GM19397 (cell line): ENCODE data around the gene NOL8.

Source experiments
- ATAC-seq: cut with Tn5 transposase; IDR thresholded peaks from one replicate; pipeline ENCODE4 v1.9.1; 2021; ENCODE audit warnings: mild to moderate bottlenecking, moderate library complexity; ENCODE audit not compliant: unreplicated experiment

The NOL8 gene

GRCh38 chr9:92325269-92325990 is at the start of gene NOL8, which contains the start of gene CENPP:
NOL8 (minus strand) TSS chr9:92325350; CDS start chr9:92324161, 1,189 bp downstream.
CENPP (plus strand) TSS chr9:92325953.
- ATAC-seq = peak; percentile 90

GRCh38 chr9:92373167-92373566 is 48.0 kb upstream of the NOL8 start:
- ATAC-seq = no peak

DNA sequence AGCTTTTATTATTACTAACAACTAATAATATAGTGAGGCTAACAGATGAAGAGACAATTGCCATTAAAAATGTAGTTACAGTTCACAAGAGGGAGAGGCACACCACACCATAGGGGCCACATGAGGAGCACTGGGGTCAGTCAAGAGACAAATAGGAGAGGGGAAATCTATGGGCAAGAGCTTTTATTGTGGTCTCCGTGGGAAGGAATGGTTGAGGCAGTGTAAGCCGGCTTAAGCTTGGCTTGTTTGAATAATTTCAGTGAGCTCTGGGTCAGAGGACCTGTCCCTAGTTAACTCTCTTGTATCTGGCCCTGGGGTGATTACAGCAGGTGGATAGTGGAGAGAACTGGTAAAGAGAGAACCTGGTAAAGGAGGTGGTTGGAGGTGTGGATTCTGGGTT is 43.9 kb upstream of the NOL8 start:
- ATAC-seq = no peak

DNA sequence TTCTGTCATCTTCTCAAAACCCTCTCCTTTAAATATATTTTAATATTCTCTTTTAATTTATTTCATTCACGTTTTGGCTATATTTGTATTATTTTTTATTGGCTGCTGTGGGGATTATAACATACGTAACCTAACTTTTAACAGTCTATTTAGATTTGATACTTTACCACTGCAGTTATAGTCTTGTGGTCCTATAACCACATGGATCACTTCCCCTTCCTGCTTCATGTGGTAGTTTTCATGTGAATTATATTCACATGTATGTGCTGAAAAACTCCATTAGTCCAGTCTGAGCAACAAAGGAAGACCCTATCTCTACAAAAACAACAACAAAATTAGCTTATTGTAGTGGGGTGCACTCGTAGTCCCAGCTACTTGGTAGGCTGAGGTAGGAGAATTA is 34.9 kb upstream of the NOL8 start:
- no peak for ATAC-seq

DNA sequence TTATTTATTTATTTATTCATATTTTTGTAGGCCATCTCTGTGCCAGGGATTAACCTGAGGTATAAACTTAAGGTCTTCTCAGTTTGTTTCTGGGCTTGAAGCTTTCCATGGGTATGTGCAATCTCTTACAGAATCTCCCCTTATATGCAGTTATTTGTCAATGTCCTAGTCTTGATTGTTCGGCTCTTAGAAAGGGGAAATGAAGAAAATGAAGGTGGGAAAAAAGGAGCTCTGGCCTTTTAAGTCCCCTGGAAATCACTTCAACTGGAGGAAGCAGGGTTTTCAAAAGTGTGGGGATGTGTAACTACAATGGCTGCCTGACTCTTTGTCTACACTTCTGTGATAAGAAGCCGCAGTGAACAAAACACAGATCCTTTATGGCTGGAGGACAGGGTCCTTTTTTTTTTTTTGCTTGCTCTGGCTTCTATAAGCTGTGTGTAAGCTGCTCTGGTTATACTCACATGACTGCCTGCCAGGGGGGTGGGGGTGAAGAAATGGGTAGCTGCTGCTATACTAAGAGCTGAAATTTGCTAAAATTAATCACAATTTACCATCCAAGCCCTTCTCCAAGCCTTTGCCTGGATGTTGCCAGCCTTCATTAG is 34.3 kb upstream of the NOL8 start:
- no peak for ATAC-seq

DNA sequence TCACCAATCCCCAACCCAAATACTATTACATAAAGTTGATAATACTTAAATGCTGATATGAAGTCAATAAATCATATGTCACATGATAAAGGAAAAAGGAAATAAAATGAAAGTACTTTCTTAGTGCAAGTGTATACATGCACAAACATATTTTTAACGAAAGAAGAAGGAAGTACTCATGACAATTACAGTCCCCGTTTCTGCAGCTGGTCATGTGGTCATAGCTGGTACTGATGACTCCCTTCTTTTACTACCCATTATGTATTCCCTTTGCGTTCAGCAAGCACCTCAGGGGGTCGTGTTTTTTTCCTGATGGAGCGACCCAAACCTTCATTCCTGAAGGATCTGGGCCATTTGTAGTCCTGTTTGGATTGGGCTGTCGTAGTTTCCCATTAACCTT is 27.9 kb upstream of the NOL8 start:
- no peak for ATAC-seq

GRCh38 chr9:92350740-92351133 is 25.6 kb upstream of the NOL8 start:
- no peak for ATAC-seq

GRCh38 chr9:92349771-92350739 is 24.9 kb upstream of the NOL8 start:
- no peak for ATAC-seq

GRCh38 chr9:92345582-92345981 is 20.4 kb upstream of the NOL8 start:
- no peak for ATAC-seq

- no peak for ATAC-seq
Measured at GRCh38 chr9:92342825-92343488, 17.8 kb upstream of the NOL8 start.

GRCh38 chr9:92341578-92341977 is 16.4 kb upstream of the NOL8 start:
- ATAC-seq = no peak

DNA sequence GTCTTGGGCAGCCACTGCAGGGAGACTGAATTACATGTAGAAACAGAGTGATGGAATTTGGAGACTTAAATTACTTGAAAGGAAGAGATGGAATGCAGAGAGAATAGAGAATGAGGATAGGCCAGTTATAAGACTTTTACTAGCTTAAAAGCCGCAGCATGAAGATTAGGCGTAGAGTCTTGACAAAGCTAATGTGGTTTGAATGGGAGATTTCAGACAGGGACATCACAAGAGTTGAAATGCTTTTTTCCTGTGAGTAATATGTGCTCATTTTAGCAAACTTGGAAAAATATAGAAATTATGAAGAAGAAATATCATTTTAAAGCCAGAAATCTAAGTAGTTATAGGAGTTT is 8.1 kb upstream of the NOL8 start:
- ATAC-seq = no peak

DNA sequence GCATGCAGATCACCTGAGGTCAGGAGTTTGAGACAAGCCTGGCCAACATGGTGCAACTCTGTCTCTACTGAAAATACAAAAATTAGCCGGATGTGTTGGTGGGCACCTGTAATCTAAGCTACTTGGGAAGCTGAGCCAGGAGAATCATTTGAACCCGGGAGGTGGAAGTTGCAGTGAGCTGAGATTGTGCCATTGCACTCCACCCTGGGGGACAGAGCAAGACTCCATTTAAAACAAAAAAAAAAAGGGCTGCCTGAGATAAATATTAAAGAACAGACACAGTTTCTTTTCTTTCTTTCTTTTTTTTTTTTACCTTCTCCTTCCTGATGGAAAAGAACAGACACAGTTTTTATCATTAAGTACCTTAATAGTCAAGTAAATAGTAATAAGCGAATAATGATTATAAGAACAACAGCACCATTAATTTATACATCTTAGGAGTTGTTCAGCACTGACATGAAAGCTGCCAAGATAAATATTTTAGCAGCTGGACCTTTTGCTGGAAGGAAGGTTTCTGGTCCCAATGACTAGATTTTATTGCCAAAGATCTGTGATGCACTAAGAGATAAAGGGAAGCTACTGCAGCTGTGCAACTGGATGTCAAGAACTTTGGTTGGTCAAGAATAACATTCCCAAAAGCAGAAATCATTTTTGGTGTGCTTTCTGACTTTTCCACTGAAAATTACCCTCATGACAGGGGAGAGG is 7.6 kb upstream of the NOL8 start:
- no peak for ATAC-seq

- no peak for ATAC-seq
Measured at GRCh38 chr9:92328225-92328624, 3.1 kb upstream of the NOL8 start.

DNA sequence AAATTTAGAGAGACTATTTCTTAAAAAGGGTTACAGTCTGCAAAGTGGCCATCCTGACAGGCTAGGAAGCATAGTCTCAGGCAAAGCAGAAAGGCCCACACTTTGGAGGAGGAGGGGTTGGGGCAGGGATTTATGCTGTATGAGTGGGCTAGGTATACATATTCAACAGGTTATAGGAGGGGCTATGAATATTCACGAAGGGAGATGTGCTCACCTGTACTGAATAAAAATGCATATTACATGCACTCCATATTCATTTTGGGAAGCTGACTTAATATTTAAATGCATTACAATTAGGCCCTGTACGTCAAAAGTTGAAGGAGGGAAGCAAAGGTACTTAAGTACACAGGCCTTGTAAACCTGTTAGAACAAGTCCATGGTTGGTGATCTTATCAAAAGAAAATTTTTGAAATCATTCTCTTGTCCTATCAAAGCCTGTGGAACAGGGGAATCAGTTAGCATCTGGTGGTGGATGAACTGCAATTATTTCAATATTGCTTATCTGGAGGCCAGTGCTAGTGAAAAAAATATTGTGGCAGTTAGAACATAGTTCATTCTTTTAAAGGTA is 2.2 kb upstream of the NOL8 start:
- no peak for ATAC-seq

- ATAC-seq = no peak
Measured at GRCh38 chr9:92325991-92326500, 896 bp upstream of the NOL8 start.

GRCh38 chr9:92324889-92325268 is 271 bp downstream of the NOL8 start:
- no peak for ATAC-seq

- ATAC-seq = no peak
Measured at GRCh38 chr9:92324431-92324830, 719 bp downstream of the NOL8 start.

DNA sequence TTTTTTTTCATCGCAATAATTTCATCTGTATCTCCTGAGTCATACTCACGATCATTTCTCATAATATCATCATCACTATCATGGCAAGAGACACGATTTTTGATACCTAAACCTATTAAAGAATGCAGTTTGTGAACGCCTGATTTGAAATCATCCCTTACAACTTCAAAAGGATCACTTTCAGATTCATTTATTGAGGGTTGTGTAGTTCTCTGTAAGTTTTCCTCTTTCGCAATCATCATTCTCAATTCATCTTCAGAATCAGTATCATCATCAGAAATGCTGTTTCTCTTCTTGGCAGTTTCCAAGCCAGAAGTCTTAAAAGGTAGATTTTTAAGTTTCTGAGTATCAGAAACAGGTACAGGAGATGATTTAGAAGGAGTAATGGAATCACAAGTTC is 9.7 kb downstream of the NOL8 start:
- no peak for ATAC-seq

DNA sequence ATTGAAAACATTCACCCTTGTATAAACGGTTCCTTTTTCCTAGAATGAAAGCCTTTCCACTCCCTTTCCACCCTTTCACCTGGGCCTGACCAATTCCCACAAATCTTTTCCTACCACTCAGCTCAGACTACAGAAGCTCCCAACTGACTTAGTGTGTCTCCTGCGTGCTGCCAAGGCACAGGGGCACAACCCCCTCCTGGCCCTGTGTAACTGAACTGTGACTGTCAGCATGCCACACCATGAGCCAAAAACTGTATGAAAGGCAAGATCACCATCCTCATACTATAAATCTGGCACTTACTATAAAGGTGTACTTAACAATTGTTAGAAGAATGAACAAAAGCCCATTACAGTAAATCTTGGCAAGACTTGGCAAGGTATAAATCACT is 11.5 kb downstream of the NOL8 start:
- ATAC-seq = no peak
